HG03521 (cell line): ENCODE data around the gene ADARB2.

Experiments used
- ATAC-seq: cut with Tn5 transposase; IDR thresholded peaks from one replicate; pipeline ENCODE4 v1.9.1; 2021; ENCODE audit warnings: mild to moderate bottlenecking, moderate library complexity; ENCODE audit not compliant: unreplicated experiment

Gene ADARB2

GRCh38 chr10:1643908-1644179 is 93.5 kb downstream of the ADARB2 start:
- no peak for ATAC-seq

- ATAC-seq = no peak
Measured at GRCh38 chr10:1643161-1643907, 94.0 kb downstream of the ADARB2 start.

- no peak for ATAC-seq
Measured at GRCh38 chr10:1642600-1643160, 94.6 kb downstream of the ADARB2 start.

GRCh38 chr10:1641402-1641801 is 95.9 kb downstream of the ADARB2 start:
- no peak for ATAC-seq

- no peak for ATAC-seq
Measured at GRCh38 chr10:1638889-1639419, 98.4 kb downstream of the ADARB2 start.

GRCh38 chr10:1635340-1635739 is 102.0 kb downstream of the ADARB2 start:
- ATAC-seq = no peak

GRCh38 chr10:1634239-1634638 is 103.1 kb downstream of the ADARB2 start:
- ATAC-seq = no peak

- ATAC-seq = no peak
Measured at GRCh38 chr10:1633783-1634182, 103.5 kb downstream of the ADARB2 start.

- ATAC-seq = no peak
Measured at GRCh38 chr10:1632596-1632995, 104.7 kb downstream of the ADARB2 start.

- no peak for ATAC-seq
Measured at GRCh38 chr10:1632141-1632540, 105.2 kb downstream of the ADARB2 start.

GRCh38 chr10:1631282-1631681 is 106.0 kb downstream of the ADARB2 start:
- no peak for ATAC-seq

- no peak for ATAC-seq
Measured at GRCh38 chr10:1630304-1630703, 107.0 kb downstream of the ADARB2 start.

GRCh38 chr10:1629326-1630198 is 107.8 kb downstream of the ADARB2 start:
- ATAC-seq = no peak

GRCh38 chr10:1628757-1629156 is 108.6 kb downstream of the ADARB2 start:
- no peak for ATAC-seq

GRCh38 chr10:1627945-1628344 is 109.4 kb downstream of the ADARB2 start:
- no peak for ATAC-seq

- no peak for ATAC-seq
Measured at GRCh38 chr10:1626835-1627234, 110.5 kb downstream of the ADARB2 start.

- no peak for ATAC-seq
Measured at GRCh38 chr10:1626410-1626809, 110.9 kb downstream of the ADARB2 start.

GRCh38 chr10:1625731-1626130 is 111.6 kb downstream of the ADARB2 start:
- no peak for ATAC-seq

- ATAC-seq = no peak
Measured at GRCh38 chr10:1625079-1625478, 112.2 kb downstream of the ADARB2 start.

- no peak for ATAC-seq
Measured at GRCh38 chr10:1624240-1624639, 113.1 kb downstream of the ADARB2 start.

- ATAC-seq = no peak
Measured at GRCh38 chr10:1620803-1621202, 116.5 kb downstream of the ADARB2 start.
